ENCODE results near the gene FGF12.

Gene FGF12

GRCh38 chr3:192653862-192654261, 73.5 kb downstream of the FGF12 start:
- H3K4me3 ChIP-seq (replicated peaks; ENCODE audit: low read depth, low read length) = no peak overlapping the region
- TF ChIP-seq, protein P1, sequence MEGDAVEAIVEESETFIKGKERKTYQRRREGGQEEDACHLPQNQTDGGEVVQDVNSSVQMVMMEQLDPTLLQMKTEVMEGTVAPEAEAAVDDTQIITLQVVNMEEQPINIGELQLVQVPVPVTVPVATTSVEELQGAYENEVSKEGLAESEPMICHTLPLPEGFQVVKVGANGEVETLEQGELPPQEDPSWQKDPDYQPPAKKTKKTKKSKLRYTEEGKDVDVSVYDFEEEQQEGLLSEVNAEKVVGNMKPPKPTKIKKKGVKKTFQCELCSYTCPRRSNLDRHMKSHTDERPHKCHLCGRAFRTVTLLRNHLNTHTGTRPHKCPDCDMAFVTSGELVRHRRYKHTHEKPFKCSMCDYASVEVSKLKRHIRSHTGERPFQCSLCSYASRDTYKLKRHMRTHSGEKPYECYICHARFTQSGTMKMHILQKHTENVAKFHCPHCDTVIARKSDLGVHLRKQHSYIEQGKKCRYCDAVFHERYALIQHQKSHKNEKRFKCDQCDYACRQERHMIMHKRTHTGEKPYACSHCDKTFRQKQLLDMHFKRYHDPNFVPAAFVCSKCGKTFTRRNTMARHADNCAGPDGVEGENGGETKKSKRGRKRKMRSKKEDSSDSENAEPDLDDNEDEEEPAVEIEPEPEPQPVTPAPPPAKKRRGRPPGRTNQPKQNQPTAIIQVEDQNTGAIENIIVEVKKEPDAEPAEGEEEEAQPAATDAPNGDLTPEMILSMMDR (IDR thresholded peaks at IDR 0.05; ENCODE audit: low read depth, low read length, missing control alignments) = no peak
- no peak for DNase-seq (ENCODE audit: extremely low read depth, low read depth)

DNA sequence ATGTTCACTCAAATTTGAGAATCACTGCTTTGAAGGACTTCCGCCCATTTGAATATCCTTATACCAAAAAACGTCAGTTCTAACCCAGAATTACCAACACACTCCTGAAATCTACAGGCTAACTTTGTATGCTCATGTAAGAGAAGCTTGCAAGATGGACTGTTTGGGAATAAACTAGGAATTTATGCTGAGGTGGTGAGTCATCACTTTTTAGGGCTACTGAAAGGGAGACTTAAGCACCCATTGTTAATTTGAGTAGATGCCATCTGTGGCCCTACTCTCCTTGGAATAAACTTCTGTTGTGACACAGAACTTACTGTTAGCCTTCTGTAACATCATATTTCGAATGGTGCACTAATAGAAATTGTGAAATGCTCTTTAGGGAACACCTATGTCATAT, 74.6 kb downstream of the FGF12 start:
- H3K4me3 ChIP-seq (replicated peaks; ENCODE audit: low read depth, low read length) = no peak overlapping the region
- no peak for DNase-seq (ENCODE audit: extremely low read depth, low read depth)
- TF ChIP-seq, protein P1 (IDR thresholded peaks at IDR 0.05; ENCODE audit: low read depth, low read length, missing control alignments) = no peak

DNA sequence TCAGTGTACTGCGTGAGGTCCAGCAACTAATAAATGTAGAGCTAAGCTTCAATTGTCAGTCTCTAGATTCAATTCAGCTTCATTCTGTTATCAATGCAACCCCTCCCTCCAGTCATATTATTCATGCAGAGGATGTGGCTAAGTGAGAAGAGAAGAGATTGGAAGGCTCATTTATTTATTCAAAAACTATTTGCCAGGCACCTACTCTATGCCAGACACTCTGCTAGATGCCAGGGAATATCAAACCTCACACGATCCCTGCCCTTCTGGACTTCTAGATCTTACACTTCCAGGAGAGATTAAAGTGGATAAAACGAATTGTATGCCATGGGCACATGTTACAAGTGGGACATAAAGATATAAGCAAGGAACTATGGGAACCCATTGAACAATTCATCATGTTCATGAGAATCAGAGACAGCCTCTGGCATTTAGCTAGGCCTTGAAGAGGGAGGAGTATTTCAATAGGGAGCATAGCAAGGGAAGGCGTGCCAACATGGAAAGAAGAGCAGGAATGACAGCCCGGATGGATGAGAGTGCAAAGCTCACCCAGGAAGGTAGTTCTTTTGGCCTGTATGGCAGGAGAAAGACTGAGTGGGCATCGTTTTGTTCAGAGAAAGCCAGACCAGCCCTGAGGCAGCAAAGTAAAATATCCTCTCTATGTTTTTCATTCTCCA, 75.4 kb downstream of the FGF12 start:
- H3K4me3 ChIP-seq (replicated peaks; ENCODE audit: low read depth, low read length) = no peak overlapping the region
- TF ChIP-seq, protein P1 (IDR thresholded peaks at IDR 0.05; ENCODE audit: low read depth, low read length, missing control alignments) = no peak
- DNase-seq (ENCODE audit: extremely low read depth, low read depth) = no peak

- DNase-seq (ENCODE audit: extremely low read depth, low read depth) = no peak
- TF ChIP-seq, protein P1 (IDR thresholded peaks at IDR 0.05; ENCODE audit: low read depth, low read length, missing control alignments) = no peak
- no peak overlapping the region for H3K4me3 ChIP-seq (replicated peaks; ENCODE audit: low read depth, low read length)
Measured at GRCh38 chr3:192645437-192645836, 81.9 kb downstream of the FGF12 start.

DNA sequence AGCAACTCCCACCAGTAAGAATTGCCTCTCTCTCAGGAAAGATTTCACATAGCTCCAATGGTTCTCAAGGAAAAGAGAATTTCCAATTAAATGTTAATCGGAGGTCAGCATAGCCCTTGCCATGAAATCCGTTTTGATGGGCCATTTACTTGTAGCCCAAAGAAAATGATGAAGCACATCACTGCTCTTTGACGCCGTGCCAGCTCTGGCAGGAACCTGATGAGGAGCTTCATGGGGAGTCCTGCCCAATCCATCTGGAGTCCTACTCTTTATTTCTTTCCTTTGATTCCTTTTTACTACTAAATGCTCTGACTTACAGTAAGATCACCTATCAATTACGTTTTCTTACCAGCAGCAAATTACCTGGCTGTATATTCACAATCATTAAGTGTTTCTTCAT, 84.7 kb downstream of the FGF12 start:
- TF ChIP-seq, protein P1 (IDR thresholded peaks at IDR 0.05; ENCODE audit: low read depth, low read length, missing control alignments) = no peak
- H3K4me3 ChIP-seq (replicated peaks; ENCODE audit: low read depth, low read length) = no peak overlapping the region
- no peak for DNase-seq (ENCODE audit: extremely low read depth, low read depth)

GRCh38 chr3:192641919-192642318, 85.4 kb downstream of the FGF12 start:
- no peak for DNase-seq (ENCODE audit: extremely low read depth, low read depth)
- no peak overlapping the region for H3K4me3 ChIP-seq (replicated peaks; ENCODE audit: low read depth, low read length)
- TF ChIP-seq, protein P1 (IDR thresholded peaks at IDR 0.05; ENCODE audit: low read depth, low read length, missing control alignments) = no peak

GRCh38 chr3:192639987-192640386, 87.4 kb downstream of the FGF12 start:
- no peak overlapping the region for H3K4me3 ChIP-seq (replicated peaks; ENCODE audit: low read depth, low read length)
- DNase-seq (ENCODE audit: extremely low read depth, low read depth) = no peak
- TF ChIP-seq, protein P1 (IDR thresholded peaks at IDR 0.05; ENCODE audit: low read depth, low read length, missing control alignments) = no peak
